HG03469 (cell line): ENCODE data around the gene S1PR4.

Source experiments
- ATAC-seq: cut with Tn5 transposase; IDR thresholded peaks from one replicate; pipeline ENCODE4 v1.9.1; 2021; ENCODE audit warnings: mild to moderate bottlenecking, moderate library complexity, moderate number of reproducible peaks; ENCODE audit not compliant: unreplicated experiment

S1PR4 gene

GRCh38 chr19:3178377-3178972, at the start of gene S1PR4:
Gene S1PR4, plus strand, starts transcription at chr19:3178769. Its CDS starts 24 bp downstream, at chr19:3178793.
- ATAC-seq, result no peak

- ATAC-seq, result no peak
These were observed 49.5 kb upstream of the S1PR4 start for GRCh38 chr19:3129112-3129511.

- ATAC-seq, result no peak
These were observed 47.4 kb upstream of the S1PR4 start for GRCh38 chr19:3131168-3131567.

GRCh38 chr19:3132971-3133792, 45.4 kb upstream of the S1PR4 start:
- no peak for ATAC-seq

- no peak for ATAC-seq
These were observed 44.8 kb upstream of the S1PR4 start for GRCh38 chr19:3133793-3134116.

- no peak for ATAC-seq
These were observed 42.4 kb upstream of the S1PR4 start, which contains the start of gene GNA15 for GRCh38 chr19:3135961-3136683. Gene GNA15, plus strand, starts transcription at chr19:3136033. Its CDS starts 418 bp downstream, at chr19:3136451.

- no peak for ATAC-seq
These were observed 41.9 kb upstream of the S1PR4 start for GRCh38 chr19:3136684-3137055.

GRCh38 chr19:3137119-3137518, 41.5 kb upstream of the S1PR4 start:
- no peak for ATAC-seq

GRCh38 chr19:3138268-3138667, 40.3 kb upstream of the S1PR4 start:
- ATAC-seq, result no peak

GRCh38 chr19:3140667-3141038, 37.9 kb upstream of the S1PR4 start:
- ATAC-seq, result no peak

- no peak for ATAC-seq
These were observed 36.3 kb upstream of the S1PR4 start for GRCh38 chr19:3142292-3142670.

- no peak for ATAC-seq
These were observed 35.7 kb upstream of the S1PR4 start for GRCh38 chr19:3142781-3143337.

GRCh38 chr19:3145909-3146676, 32.5 kb upstream of the S1PR4 start:
- ATAC-seq, result no peak

- no peak for ATAC-seq
These were observed 31.9 kb upstream of the S1PR4 start for GRCh38 chr19:3146677-3147100.

- ATAC-seq, result no peak
These were observed 30.1 kb upstream of the S1PR4 start for GRCh38 chr19:3148503-3148902.

- ATAC-seq, result no peak
These were observed 29.5 kb upstream of the S1PR4 start for GRCh38 chr19:3149089-3149488.

- no peak for ATAC-seq
These were observed 28.8 kb upstream of the S1PR4 start for GRCh38 chr19:3149526-3150505.

GRCh38 chr19:3150739-3151329, 27.7 kb upstream of the S1PR4 start:
- no peak for ATAC-seq
